HCT116 (cell line): ENCODE measurements around the gene AIFM2. TPM values are rescaled to one million over a fixed set of nuclear protein-coding genes. Genes with fewer than 3 reads are reported as not detected.

Source experiments
- ATAC-seq: fragments of 200-7000 bp; cut with Tn5 transposase; 2 replicates; pipeline ENCODE4 v1.9.1; 2020; ENCODE audit warnings: mild to moderate bottlenecking, moderate library complexity
- BruUV-seq: library from RNA; stranded (reverse); fragments of 400-500 nt; replicated peaks from 2 replicates; lab custom pipeline; 2021; lab: Mats Ljungman, UMichigan
- CTCF ChIA-PET: fragments of 300-600 bp; sonication (Branson Sonifier 250); formaldehyde crosslinking; loops from one replicate; lab custom pipeline; 2021; ENCODE audit warnings: antibody characterized with exemption; lab: Charles Lee
- POLR2A ChIA-PET: fragments of 300-600, 350-600 bp; sonication (Branson Sonifier 250); formaldehyde crosslinking; loops from one replicate; lab custom pipeline; 2021; ENCODE audit warnings: antibody characterized with exemption; lab: Charles Lee
- RAD21 ChIA-PET, 2 experiments: fragments of 300-600 bp; sonication (Branson Sonifier 250); formaldehyde crosslinking; loops; one replicate each; lab custom pipeline; 2023; ENCODE audit warnings: low total read pairs in 2 of 2; ENCODE audit not compliant: uncharacterized antibody in 2 of 2, unreplicated experiment in 2 of 2, low non-redundant PET in 1 of 2; lab: Charles Lee
- DNase-seq: peaks from one replicate; pipeline ENCODE4 v3.0.0-alpha.2; 2010; ENCODE audit warnings: low read depth, low spot score
- H2AFZ ChIP-seq: fragments of 200-600 bp; shearing (Covaris generic), sonication (generic); 2 replicates; pipeline ENCODE4 v1.6.1; 2017; ENCODE audit warnings: low read depth, mixed run types, mixed read lengths, antibody characterized with exemption, low read length; ENCODE audit not compliant: poor library complexity, severe bottlenecking
- H3K27ac ChIP-seq: 2 replicates; pipeline ENCODE4 v1.5.1; 2012; ENCODE audit warnings: low read depth, low read length
- H3K27me3 ChIP-seq: fragments of 200-600 bp; sonication (generic); 2 replicates; pipeline ENCODE4 v1.6.1; 2016; ENCODE audit warnings: mixed run types, low read length, mixed read lengths; ENCODE audit not compliant: insufficient read depth
- H3K36me3 ChIP-seq, 2 experiments: fragments of 200-500 bp in 1 of 2; fragments of 200-600 bp in 1 of 2; sonication (Bioruptor generic) in 1 of 2; sonication (generic) in 1 of 2; 2 replicates each; pipeline versions ENCODE4 v1.5.1 to v1.6.1; 2014 to 2016; ENCODE audit warnings: low read length in 2 of 2, inconsistent platforms in 1 of 2, mixed read lengths in 1 of 2, mixed run types in 1 of 2; ENCODE audit not compliant: insufficient read depth in 2 of 2, control insufficient read depth in 1 of 2
- H3K4me1 ChIP-seq, 2 experiments: fragments of 200-600 bp in 1 of 2; sonication (generic) in 1 of 2; 2 replicates each; pipeline versions ENCODE4 v1.5.1 to v1.6.1; 2012 to 2017; ENCODE audit warnings: low read length in 2 of 2, inconsistent platforms in 1 of 2, mild to moderate bottlenecking in 1 of 2, mixed read lengths in 1 of 2, mixed run types in 1 of 2, moderate library complexity in 1 of 2; ENCODE audit not compliant: insufficient read depth in 2 of 2, control insufficient read depth in 1 of 2
- H3K4me2 ChIP-seq: fragments of 200-600 bp; sonication (generic); 2 replicates; pipeline ENCODE4 v1.6.1; 2017; ENCODE audit warnings: mixed run types, low read length, mixed read lengths
- H3K4me3 ChIP-seq, 2 experiments: fragments of 200-600 bp in 1 of 2; sonication (generic) in 1 of 2; replicated peaks in 1 of 2; 2 replicates each; pipeline ENCODE4 v1.5.1; 2011 to 2016; ENCODE audit warnings: low read length in 2 of 2, control low read depth in 1 of 2, low read depth in 1 of 2, mild to moderate bottlenecking in 1 of 2, mixed read lengths in 1 of 2, mixed run types in 1 of 2
- H3K79me2 ChIP-seq: fragments of 200-600 bp; sonication (generic); 2 replicates; pipeline ENCODE4 v1.6.1; 2017; ENCODE audit warnings: mild to moderate bottlenecking, mixed run types, low read length, moderate library complexity, mixed read lengths; ENCODE audit not compliant: insufficient read depth
- H3K9ac ChIP-seq: fragments of 200-600 bp; sonication (generic); 2 replicates; pipeline ENCODE4 v1.6.1; 2016; ENCODE audit warnings: low read length, mixed read lengths
- H3K9me2 ChIP-seq: fragments of 200-600 bp; sonication (generic), shearing (Covaris generic); 2 replicates; pipeline ENCODE4 v1.6.1; 2017; ENCODE audit warnings: mixed run types, mild to moderate bottlenecking, moderate library complexity; ENCODE audit not compliant: insufficient read depth
- H3K9me3 ChIP-seq, 2 experiments: fragments of 200-500 bp in 1 of 2; fragments of 200-600 bp in 1 of 2; sonication (Bioruptor generic) in 1 of 2; sonication (generic) in 1 of 2; 2 replicates each; pipeline ENCODE4 v1.6.1; 2014 to 2017; ENCODE audit warnings: low read length in 2 of 2, mixed read lengths in 2 of 2, inconsistent platforms in 1 of 2, low read depth in 1 of 2, mild to moderate bottlenecking in 1 of 2, mixed run types in 1 of 2, moderate library complexity in 1 of 2; ENCODE audit not compliant: control insufficient read depth in 1 of 2, insufficient read depth in 1 of 2
- H4K20me1 ChIP-seq: fragments of 200-600 bp; sonication (generic), shearing (Covaris generic); 2 replicates; pipeline ENCODE4 v1.6.1; 2017; ENCODE audit warnings: mixed run types, mild to moderate bottlenecking, moderate library complexity; ENCODE audit not compliant: insufficient read depth
- CEBPB ChIP-seq: IDR thresholded peaks from 2 replicates; pipeline ENCODE4 v1.6.1; 2012; ENCODE audit warnings: low read depth
- EZH2 ChIP-seq: fragments of 200-600 bp; sonication (generic); IDR thresholded peaks from 2 replicates; pipeline ENCODE4 v1.6.1; 2017; ENCODE audit warnings: antibody characterized with exemption, mixed run types
- EZH2phosphoT487 ChIP-seq: fragments of 200-600 bp; IDR thresholded peaks from 2 replicates; pipeline ENCODE4 v1.6.1; 2018; ENCODE audit warnings: antibody characterized with exemption, borderline replicate concordance
- POLR2AphosphoS5 ChIP-seq: IDR thresholded peaks from 2 replicates; pipeline ENCODE4 v1.6.1; 2011; ENCODE audit warnings: mild to moderate bottlenecking, low read depth, low read length, moderate library complexity
- RAD21 ChIP-seq: IDR thresholded peaks from 2 replicates; pipeline ENCODE4 v1.6.1; 2012; ENCODE audit warnings: low read depth, mild to moderate bottlenecking
- SIN3A ChIP-seq: IDR thresholded peaks from 2 replicates; pipeline ENCODE4 v1.6.1; 2012; ENCODE audit warnings: low read depth
- intact Hi-C: fragments of 100-400 bp; cut with micrococcal nuclease; formaldehyde crosslinking; loops from 2 replicates; pipeline ENCODE4 v1.10.0; 2022
- total RNA-seq: library from RNA; stranded (reverse); gene quantifications from one replicate; pipeline ENCODE4 v1.2.1, GENCODE V29; 2021; ENCODE audit not compliant: unreplicated experiment
- TF ChIP-seq, protein P1 (sequence below): IDR thresholded peaks from 2 replicates; pipeline ENCODE4 v1.6.1; 2012
- TF ChIP-seq, protein P2 (sequence below), 3 experiments: fragments of 200-600 bp in 1 of 3; sonication (generic) in 1 of 3; IDR thresholded peaks in 2 of 3; conservative IDR thresholded peaks in 1 of 3; 2 replicates each; pipeline ENCODE4 v1.5.1; 2012 to 2017; ENCODE audit warnings: low read depth in 2 of 3, low read length in 2 of 3, antibody characterized with exemption in 1 of 3, borderline replicate concordance in 1 of 3, control low read depth in 1 of 3, mild to moderate bottlenecking in 1 of 3, mixed read lengths in 1 of 3, mixed run types in 1 of 3, moderate library complexity in 1 of 3; ENCODE audit not compliant: insufficient read depth in 1 of 3

AIFM2 gene
- total RNA-seq, 1 experiment from 2014 or later = 20.0 TPM

DNA sequence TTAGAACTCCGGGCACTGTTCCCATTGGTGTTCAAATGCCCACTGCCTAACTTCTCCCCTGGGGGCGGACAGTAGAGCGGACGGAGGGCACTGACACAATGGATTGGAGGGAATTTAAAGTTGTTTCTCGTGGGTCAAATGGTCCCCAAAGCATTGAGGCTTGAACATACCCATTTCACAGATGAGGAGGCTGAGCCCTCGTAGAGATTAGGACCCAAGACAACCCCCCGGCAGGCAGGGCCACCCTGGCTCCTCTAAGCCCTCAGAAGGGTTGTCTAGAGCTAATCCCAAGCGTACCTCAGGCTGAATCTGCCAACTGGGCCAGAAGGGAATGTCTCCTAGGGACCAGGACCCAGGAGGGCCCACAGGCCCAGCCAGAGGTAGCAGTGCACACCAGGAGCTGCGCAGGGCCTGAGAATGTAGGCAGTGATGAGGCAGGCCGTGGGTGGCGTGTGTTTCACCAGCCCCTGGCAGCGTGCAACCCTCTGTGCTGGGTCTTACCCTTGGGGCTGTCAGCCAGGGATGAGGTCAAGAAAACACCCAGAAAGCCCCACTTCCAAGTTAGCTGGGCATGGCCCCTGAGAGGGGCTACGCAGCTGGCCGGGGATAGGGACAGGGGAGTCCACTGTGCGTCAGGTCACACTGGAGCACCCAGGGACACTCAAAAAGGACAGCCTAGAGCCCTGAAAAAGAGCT lies 5.8 kb downstream of the AIFM2 start:
- no peak for ATAC-seq
- no peak overlapping the region for H3K4me2 ChIP-seq
- no peak for DNase-seq
- H4K20me1 ChIP-seq = no peaks in the 10 kb centered on the region
- H3K9me2 ChIP-seq = no peaks in the 10 kb centered on the region
- RAD21 ChIA-PET = no interaction called here
- no peak overlapping the region for H3K9ac ChIP-seq
- H3K4me3 ChIP-seq = no peak overlapping the region
- BruUV-seq = no TSS peak
- TF ChIP-seq, protein P1, sequence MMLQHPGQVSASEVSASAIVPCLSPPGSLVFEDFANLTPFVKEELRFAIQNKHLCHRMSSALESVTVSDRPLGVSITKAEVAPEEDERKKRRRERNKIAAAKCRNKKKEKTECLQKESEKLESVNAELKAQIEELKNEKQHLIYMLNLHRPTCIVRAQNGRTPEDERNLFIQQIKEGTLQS = no peak
- TF ChIP-seq RAD21 (no peak), CEBPB (no peak), POLR2AphosphoS5 (no peak), EZH2 (no peak), SIN3A (no peak), EZH2phosphoT487 (no peak)
- TF ChIP-seq, protein P2, sequence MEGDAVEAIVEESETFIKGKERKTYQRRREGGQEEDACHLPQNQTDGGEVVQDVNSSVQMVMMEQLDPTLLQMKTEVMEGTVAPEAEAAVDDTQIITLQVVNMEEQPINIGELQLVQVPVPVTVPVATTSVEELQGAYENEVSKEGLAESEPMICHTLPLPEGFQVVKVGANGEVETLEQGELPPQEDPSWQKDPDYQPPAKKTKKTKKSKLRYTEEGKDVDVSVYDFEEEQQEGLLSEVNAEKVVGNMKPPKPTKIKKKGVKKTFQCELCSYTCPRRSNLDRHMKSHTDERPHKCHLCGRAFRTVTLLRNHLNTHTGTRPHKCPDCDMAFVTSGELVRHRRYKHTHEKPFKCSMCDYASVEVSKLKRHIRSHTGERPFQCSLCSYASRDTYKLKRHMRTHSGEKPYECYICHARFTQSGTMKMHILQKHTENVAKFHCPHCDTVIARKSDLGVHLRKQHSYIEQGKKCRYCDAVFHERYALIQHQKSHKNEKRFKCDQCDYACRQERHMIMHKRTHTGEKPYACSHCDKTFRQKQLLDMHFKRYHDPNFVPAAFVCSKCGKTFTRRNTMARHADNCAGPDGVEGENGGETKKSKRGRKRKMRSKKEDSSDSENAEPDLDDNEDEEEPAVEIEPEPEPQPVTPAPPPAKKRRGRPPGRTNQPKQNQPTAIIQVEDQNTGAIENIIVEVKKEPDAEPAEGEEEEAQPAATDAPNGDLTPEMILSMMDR (IDR thresholded peaks at IDR 0.05 in 2 of 3, conservative IDR thresholded peaks at IDR 0.05 in 1 of 3; ENCODE audit: borderline replicate concordance in 1 of 3, insufficient read depth in 1 of 3, low read depth in 2 of 3, low read length in 2 of 3) = no peak
- no peaks in the 10 kb centered on the region for H3K9me3 ChIP-seq
- H3K27ac ChIP-seq = no peak overlapping the region
- CTCF ChIA-PET = interaction anchor here (2.6 kb wide), 1 partner anchor 10 kb away, joined by 12 read pairs; no protein-coding TSS in a partner anchor
- POLR2A ChIA-PET = no interaction called here
- H3K79me2 ChIP-seq = peaks cover 61% of the 10 kb centered on the region
- H3K4me1 ChIP-seq = peaks cover 10 to 19% of the 10 kb centered on the region in 2 experiments
- intact Hi-C loops = no loop called here
- peaks cover 2 to 7% of the 10 kb centered on the region in 2 experiments; a peak in 1 of 4 replicates for H3K36me3 ChIP-seq
- no peak overlapping the region for H2AFZ ChIP-seq
- no peaks in the 10 kb centered on the region for H3K27me3 ChIP-seq
